HG03432 (cell line): Measurements from ENCODE around the gene FTSJ3.
"Not testable (repeated sequence)": the region's sequence is repeated elsewhere in the genome, so short reads cannot be mapped to it uniquely, and the experiment has no call there.

ENCODE experiments used
- ATAC-seq: cut with Tn5 transposase; IDR thresholded peaks from one replicate; pipeline ENCODE4 v1.9.1; 2021; ENCODE audit warnings: mild to moderate bottlenecking, moderate library complexity; ENCODE audit not compliant: unreplicated experiment

FTSJ3 gene, protein sequence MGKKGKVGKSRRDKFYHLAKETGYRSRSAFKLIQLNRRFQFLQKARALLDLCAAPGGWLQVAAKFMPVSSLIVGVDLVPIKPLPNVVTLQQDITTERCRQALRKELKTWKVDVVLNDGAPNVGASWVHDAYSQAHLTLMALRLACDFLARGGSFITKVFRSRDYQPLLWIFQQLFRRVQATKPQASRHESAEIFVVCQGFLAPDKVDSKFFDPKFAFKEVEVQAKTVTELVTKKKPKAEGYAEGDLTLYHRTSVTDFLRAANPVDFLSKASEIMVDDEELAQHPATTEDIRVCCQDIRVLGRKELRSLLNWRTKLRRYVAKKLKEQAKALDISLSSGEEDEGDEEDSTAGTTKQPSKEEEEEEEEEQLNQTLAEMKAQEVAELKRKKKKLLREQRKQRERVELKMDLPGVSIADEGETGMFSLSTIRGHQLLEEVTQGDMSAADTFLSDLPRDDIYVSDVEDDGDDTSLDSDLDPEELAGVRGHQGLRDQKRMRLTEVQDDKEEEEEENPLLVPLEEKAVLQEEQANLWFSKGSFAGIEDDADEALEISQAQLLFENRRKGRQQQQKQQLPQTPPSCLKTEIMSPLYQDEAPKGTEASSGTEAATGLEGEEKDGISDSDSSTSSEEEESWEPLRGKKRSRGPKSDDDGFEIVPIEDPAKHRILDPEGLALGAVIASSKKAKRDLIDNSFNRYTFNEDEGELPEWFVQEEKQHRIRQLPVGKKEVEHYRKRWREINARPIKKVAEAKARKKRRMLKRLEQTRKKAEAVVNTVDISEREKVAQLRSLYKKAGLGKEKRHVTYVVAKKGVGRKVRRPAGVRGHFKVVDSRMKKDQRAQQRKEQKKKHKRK

DNA sequence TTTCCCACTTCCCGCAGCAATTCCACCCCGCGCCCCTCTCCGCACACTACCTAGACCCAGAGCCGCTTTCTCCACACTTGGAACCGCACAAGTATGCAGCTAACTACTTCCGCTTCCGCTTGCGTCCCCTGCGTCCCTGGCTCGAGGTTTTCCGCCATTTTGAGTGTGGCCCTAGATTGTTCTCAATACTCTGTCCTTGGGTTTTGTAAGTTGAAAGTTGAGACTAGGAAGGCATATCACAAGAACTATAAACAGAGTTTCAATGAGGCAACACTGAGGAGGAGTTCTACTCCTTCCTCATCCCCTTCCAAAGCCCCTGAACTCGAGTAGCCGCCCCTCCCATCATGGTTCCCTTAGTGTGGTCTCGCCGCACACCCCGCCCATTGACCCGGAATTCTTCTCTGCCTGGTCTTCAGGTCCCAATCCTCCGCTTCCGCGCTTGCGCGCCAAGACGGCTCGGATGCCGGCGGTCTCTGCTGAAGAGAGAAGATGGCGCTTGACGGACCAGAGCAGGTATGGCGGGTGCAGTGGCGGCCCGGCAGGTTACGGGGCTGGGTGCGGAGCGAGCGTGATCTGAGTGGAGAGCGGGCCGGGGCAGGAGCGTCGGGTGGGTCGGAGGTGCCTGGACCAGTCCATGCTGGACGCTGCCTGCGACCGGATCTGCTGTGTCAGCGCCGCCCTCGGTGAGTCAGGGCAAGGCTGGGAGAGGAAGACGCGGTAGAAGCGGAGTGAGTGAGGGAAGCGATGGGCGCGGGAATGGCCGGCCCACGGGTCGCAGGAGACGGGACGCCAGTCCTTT is at the start of gene FTSJ3, which contains the start of gene PSMC5:
Gene FTSJ3 (minus strand): TSS at position 662 of the 799 bp plus-strand sequence. CDS start 761 bp downstream, outside the sequence.
Gene PSMC5 (plus strand): TSS at position 430 of the 799 bp plus-strand sequence. CDS start 60 bp downstream, at position 490.
- peak; percentile 90 for ATAC-seq

DNA sequence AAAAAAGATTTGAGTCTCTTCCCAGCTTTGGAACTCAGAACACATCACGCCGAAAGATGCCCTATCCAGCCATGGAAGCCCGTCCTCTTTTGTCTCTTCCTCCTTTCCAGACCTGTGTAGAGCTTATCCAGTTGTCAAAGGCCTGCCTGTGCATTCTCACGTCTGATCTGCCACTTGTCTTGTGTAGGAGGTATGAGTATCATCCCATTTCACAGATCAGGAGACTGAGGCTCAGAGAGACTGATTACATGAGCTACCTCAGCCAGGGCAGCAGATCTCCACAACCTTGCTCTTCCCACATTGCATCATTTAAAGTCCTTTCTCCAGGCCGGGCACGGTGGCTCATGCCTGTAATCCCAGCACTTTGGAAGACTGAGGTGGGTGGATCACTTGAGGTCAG is 47.2 kb upstream of the FTSJ3 start:
- ATAC-seq: not testable (repeated sequence)

DNA sequence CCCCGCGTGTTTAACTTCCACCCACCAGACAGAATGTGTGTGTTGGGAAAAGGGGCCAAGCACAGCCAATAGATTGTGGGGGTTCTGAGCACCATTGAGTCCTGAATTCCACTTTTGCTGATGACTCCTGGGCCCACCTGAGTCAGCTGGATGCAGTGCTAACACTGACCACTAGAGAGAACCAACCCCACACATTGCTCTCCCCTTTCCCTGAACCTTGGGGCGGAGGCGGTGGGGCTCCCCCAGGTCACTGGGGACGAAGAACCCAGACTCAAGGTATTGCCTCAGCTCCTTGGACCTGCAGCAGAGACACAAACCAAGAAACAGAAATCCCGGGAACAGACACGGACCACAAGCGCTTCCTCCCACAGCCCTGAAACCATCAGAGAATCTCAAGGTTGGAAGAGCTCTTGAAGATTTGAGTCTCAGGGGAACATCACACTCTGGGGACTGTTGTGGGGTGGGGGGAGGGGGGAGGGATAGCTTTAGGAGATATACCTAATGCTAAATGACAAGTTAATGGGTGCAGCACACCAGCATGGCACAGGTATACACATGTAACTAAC is 46.7 kb upstream of the FTSJ3 start:
- ATAC-seq: not testable (repeated sequence)

GRCh38 chr17:63873577-63873976 is 46.1 kb upstream of the FTSJ3 start, which contains the start of gene CSH2:
Gene CSH2 (minus strand): TSS chr17:63873677. CDS start chr17:63873614, 63 bp downstream.
- ATAC-seq: not testable (repeated sequence)

GRCh38 chr17:63871646-63872365 is 44.3 kb upstream of the FTSJ3 start:
- ATAC-seq: not testable (repeated sequence)

GRCh38 chr17:63870292-63870665 is 42.8 kb upstream of the FTSJ3 start:
- not testable (repeated sequence) for ATAC-seq

DNA sequence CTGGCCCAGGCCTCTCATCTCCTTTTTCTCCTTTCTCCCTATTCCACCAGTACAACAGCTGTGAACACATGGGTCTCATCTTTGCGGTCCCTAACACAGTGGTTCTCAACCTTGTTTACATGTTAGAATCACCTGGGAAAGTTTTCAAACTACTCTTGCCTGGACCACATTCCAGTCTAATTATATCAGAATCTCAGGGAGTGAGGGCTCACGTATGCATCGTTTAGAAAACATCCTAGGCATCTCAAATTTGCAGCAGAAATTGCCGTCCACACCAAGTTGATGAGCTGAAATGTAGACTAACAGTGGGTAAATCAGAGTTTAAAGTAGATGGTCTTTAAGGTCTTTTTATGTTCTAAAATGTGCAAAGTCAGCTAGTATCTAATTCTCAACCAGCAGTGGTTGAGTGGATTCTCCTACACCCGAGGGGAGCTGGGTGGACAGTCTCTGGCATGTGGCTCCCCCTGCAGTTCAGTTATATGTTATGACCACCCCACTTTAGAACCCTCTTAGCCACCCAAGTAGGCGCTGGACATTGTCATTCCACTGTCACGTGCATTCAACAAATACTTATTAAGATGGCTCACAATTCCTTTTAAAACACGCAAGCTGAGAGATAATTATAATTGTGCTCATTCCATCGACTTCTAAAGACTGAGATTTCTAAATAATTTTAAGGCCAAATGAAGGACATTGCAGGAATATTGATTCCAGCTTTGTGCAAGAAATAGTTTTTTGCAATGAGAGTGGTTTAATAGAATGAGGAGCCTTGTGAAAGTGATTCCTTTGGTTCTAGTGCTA is 42.2 kb upstream of the FTSJ3 start:
- ATAC-seq: not testable (repeated sequence)

- not testable (repeated sequence) for ATAC-seq
Observed at GRCh38 chr17:63866625-63867024, 39.2 kb upstream of the FTSJ3 start.

GRCh38 chr17:63859257-63859656 is 31.8 kb upstream of the FTSJ3 start:
- no peak for ATAC-seq

GRCh38 chr17:63856425-63856824 is 29.0 kb upstream of the FTSJ3 start:
- not testable (repeated sequence) for ATAC-seq

DNA sequence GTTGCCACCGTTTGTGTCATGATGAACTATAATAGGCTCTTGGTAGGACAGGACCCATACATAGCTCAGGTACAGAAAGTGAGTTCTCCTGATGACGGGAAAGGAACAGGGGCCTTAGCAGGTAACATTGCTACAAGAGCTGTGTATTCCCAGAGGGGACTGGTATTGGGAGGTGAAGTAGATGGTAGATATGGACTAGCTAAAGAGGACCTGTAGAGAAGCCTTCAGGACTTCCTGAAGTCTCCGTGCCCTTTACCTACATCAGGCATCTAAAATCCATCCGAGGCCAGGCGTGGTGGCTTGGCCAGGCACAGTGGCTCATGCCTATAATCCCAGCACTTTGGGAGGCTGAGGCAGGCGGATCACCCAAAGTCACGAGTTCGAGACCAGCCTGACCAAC is 27.7 kb upstream of the FTSJ3 start:
- ATAC-seq: no peak

DNA sequence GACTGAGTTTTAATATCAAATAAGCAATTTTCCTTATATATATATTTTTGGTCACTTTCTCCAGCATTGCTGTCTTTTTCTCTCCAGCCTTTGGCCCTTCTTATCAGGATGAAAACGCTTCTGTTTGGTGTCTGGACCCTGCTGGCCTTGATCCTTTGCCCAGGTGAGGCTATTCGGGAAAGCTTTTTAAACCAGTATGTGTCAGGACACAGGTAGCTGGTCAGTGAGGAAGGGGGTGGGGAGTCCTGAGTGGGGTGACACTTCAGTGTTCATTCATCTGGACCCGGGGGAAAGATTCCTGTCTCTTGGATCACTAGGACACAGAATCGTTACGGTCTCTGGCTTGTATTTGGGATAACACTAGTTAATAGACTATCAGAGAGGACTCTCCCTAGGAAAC is 27.2 kb upstream of the FTSJ3 start:
- no peak for ATAC-seq

GRCh38 chr17:63853260-63853659 is 25.8 kb upstream of the FTSJ3 start:
- no peak for ATAC-seq

DNA sequence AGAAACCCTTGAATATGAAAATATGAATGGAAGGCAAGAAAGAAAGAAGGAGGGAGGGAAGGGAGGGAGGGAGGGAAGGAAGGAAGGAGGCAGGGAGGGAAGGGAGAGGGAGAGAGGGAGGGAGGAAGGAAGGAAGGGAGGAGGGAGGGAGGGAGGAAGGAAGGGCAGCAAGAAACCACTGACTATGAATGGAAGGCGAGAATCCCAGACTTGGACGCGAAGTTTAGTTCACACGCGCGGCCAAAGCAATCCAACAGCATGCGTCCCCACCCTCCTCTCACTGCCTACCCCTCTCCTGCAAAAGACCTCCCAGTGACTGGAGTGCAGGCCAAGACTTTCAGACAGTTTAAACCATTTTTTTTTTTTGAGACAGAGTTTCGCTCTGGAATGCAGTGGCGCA is 22.9 kb upstream of the FTSJ3 start:
- ATAC-seq: no peak

- peak; percentile 84 for ATAC-seq
Observed at GRCh38 chr17:63848834-63849689, 21.6 kb upstream of the FTSJ3 start.

DNA sequence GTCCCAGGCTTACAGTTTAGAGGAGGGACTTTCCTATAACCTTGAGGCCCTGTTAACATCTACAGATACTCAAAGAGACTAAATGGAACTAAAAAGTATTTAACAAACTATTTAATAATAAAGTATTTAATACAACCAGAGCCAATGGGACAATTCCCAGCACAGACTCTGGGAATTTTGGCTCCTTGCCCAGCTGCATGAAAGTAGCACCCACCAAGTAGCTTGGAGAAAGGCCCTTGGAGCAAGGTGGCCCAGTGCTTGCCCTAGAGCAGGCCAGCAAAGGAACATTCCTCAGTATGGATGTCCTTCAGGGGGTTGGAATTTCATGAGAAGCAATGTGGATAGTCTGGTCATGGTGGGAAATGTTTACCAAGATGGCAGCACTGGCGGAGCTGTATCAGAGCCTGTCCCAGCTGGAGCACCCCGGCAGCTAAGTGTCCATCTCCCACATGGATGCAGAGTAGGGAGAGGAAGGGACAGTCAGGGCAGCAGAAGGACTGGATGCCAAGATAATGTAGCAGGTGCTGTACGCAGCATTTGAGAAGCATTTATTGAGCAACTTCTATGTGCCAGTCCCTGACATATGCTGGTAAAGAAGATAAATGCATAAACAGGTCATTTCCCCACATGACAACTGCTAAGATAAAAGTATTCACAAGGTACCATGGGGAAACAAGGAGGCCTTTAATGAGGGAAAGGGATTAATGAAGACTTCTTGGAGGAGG is 20.2 kb upstream of the FTSJ3 start:
- ATAC-seq: no peak

- no peak for ATAC-seq
Observed at GRCh38 chr17:63845509-63845908, 18.0 kb upstream of the FTSJ3 start.
